T-cell (primary cell): ENCODE data around the gene MICOS13. TPM values are rescaled to one million over a fixed set of nuclear protein-coding genes. Genes with fewer than 3 reads are reported as not detected.

ENCODE experiments used
- ATAC-seq, 4 experiments: fragments of 200-7000 bp in 3 of 4; fragments of 150-1000 bp in 1 of 4; cut with Tn5 transposase; replicated peaks in 1 of 4; 1 replicate in 3 of 4; 2 replicates in 1 of 4; pipeline ENCODE4 v1.10.0; 2021; ENCODE audit warnings: moderate library complexity in 3 of 4, mild to moderate bottlenecking in 2 of 4, moderate number of reproducible peaks in 1 of 4
- CTCF ChIA-PET, 2 donors: fragments of 300-600 bp; sonication (Branson Sonifier 250); formaldehyde crosslinking; loops; one replicate each; lab custom pipeline; 2022; ENCODE audit warnings: antibody characterized with exemption in 2 of 2; lab: Charles Lee
- POLR2A ChIA-PET, 2 donors: fragments of 300-600 bp; sonication (Branson Sonifier 250); formaldehyde crosslinking; loops; one replicate each; lab custom pipeline; 2022; ENCODE audit warnings: antibody characterized with exemption in 2 of 2; lab: Charles Lee
- DNase-seq, 35 experiments: peaks; one replicate each; pipeline versions ENCODE4 v3.0.0 to v3.0.0-alpha.2; 2013 to 2023
- H3K27ac ChIP-seq: one replicate; pipeline ENCODE4 v1.5.1; 2013; ENCODE audit warnings: low read length
- H3K27me3 ChIP-seq, 2 experiments: replicated peaks in 1 of 2; 1 replicate in 1 of 2; 2 replicates in 1 of 2; pipeline versions ENCODE4 v1.6.1 to v1.7.0; 2013; ENCODE audit warnings: low read length in 1 of 2, mixed read lengths in 1 of 2; ENCODE audit not compliant: control insufficient read depth in 2 of 2, insufficient read depth in 2 of 2; ENCODE audit errors: extremely low read depth in 1 of 2
- H3K36me3 ChIP-seq, 2 donors: 1 replicate in 1 of 2; 2 replicates in 1 of 2; pipeline versions ENCODE4 v1.6.1 to v1.7.0; 2013; ENCODE audit warnings: low read length in 1 of 2; ENCODE audit not compliant: control insufficient read depth in 2 of 2, insufficient read depth in 1 of 2; ENCODE audit errors: extremely low read depth in 1 of 2
- H3K4me1 ChIP-seq, 2 experiments: 1 replicate in 1 of 2; 2 replicates in 1 of 2; pipeline versions ENCODE4 v1.6.1 to v1.7.0; 2013; ENCODE audit warnings: low read length in 2 of 2, mixed read lengths in 1 of 2; ENCODE audit not compliant: insufficient read depth in 2 of 2, control insufficient read depth in 1 of 2; ENCODE audit errors: extremely low read depth in 1 of 2
- H3K4me3 ChIP-seq, 2 donors: 1 replicate in 1 of 2; 2 replicates in 1 of 2; pipeline versions ENCODE4 v1.5.1 to v1.7.0; 2013; ENCODE audit warnings: mild to moderate bottlenecking in 2 of 2, low read length in 1 of 2, moderate library complexity in 1 of 2; ENCODE audit not compliant: control insufficient read depth in 1 of 2; ENCODE audit errors: extremely low read depth in 1 of 2
- H3K9me3 ChIP-seq: 2 replicates; pipeline ENCODE4 v1.7.0; 2013
- H3K27ac Mint-ChIP-seq, 2 donors: one replicate each; pipeline ENCODE4 v1.8.0; 2020 to 2021; ENCODE audit warnings: mild to moderate bottlenecking in 2 of 2, mixed read lengths in 2 of 2
- H3K27me3 Mint-ChIP-seq, 2 donors: one replicate each; pipeline ENCODE4 v1.8.0; 2021 to 2022; ENCODE audit warnings: mixed read lengths in 2 of 2
- H3K36me3 Mint-ChIP-seq: one replicate; pipeline ENCODE4 v1.8.0; 2021; ENCODE audit warnings: mixed read lengths
- H3K4me1 Mint-ChIP-seq, 3 donors: one replicate each; pipeline ENCODE4 v1.8.0; 2020 to 2022; ENCODE audit warnings: mixed read lengths in 3 of 3, mild to moderate bottlenecking in 1 of 3
- H3K4me3 Mint-ChIP-seq, 3 donors: one replicate each; pipeline ENCODE4 v1.8.0; 2020 to 2022; ENCODE audit warnings: mild to moderate bottlenecking in 3 of 3, mixed read lengths in 3 of 3, moderate library complexity in 3 of 3
- H3K9me3 Mint-ChIP-seq, 3 donors: one replicate each; pipeline ENCODE4 v1.8.0; 2020 to 2022; ENCODE audit warnings: mixed read lengths in 3 of 3
- WGBS: methylation state at CpG from one replicate; pipeline ENCODE4 v1.1.5; 2013; ENCODE audit warnings: missing lambda C conversion rate; ENCODE audit not compliant: insufficient coverage; 5-methylcytosine and 5-hydroxymethylcytosine counted together
- total RNA-seq, 35 experiments: library from RNA in 6 of 35; stranded (reverse) in 6 of 35; fragments of 120-200 nt in 1 of 35; gene quantifications; one replicate each; pipeline versions ENCODE4 v1.2.1 to v1.2.4 and lab custom pipeline; 2013 to 2026

Gene MICOS13
- total RNA-seq, result 10 to 100 TPM; 29.3 to 64.5 (median 57.0) TPM
- total RNA-seq (2013), result 37.6 TPM
- total RNA-seq (lab: John Stamatoyannopoulos, UW), result 14.4 to 47.9 (median 23.8) reads per million in 29 experiments

DNA sequence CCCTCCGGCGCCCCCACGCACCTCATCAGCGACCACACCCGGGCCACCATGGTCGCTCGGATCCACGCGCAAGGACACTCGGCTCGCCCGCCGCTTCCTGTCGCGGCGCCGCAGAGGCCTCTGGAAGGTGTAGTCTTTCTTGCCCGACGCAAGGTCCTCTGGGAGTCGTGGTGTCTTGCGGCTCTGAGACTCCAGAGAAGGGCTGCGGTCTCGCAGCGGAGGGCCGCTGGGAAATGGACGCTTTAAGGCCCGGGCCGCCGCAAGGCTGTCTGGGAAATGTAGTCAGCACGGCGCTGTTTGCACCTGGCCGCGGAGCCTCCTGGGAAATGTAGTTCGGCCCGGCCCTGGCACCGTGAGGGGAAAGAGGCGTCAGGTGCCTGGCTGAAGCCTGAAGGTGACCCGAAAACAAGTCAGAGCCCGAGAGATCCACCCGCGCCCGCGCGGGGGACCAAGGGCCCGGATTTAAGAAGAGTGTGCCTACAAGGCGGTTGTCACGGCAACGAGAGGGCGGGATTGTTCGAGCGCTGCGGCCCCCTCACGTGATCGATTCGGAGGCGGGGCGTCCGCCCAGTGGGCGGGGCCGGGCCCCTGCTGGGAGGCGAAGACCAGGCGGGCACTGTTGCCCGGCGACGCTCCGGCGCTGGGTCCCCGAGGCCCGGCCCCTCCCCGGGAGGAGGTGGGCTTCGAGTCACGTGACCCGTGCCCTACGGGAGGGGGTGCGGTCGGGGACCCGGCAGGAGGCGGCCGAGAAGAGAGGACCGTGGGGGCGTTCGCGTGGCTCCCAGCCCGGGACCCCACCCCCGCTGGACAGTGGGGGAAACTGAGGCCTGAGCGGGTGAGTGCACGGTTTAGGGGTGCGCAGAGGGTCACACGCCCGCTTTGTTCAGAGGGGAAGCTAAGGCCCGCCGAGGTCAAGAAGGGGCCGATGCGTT is at the start of gene MICOS13, which contains the start of gene HSD11B1L:
TSS of gene MICOS13 (minus strand) at position 80 of the 932 bp plus-strand sequence. CDS start at position 50, 30 bp downstream.
TSS of gene HSD11B1L (plus strand) at position 591 of the 932 bp plus-strand sequence. CDS start 3,806 bp downstream, outside the sequence.
- POLR2A ChIA-PET, result no interaction called here
- CTCF ChIA-PET, result no interaction called here

DNA sequence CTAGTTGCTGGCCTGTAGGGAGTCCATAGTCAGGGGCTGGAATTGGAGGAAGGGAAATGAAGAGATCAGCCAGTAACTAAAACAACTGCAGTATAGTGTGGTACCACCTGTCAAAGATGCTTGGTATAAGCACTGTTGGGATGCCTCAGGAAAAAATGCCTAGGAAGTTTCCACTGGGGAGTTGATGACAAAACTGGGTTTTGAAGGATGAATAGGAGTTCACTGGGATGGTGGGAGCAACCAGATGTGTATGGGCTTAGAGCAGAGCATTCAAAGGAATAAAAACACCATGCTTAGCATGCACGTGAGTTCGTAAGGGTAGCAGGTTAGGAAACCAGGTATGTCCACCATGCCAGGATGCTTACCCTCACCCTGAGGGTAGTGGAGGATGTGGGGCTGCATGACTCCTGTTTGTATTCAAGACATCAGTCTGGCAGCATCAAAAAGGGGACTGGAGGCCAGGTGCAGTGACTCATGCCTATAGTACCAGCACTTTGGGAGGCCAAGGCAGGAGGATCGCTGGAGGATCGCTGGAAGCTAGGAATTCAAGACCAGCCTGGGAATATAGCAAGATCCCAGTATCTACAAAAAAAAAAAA is 47.2 kb upstream of the MICOS13 start:
- WGBS, result no CpG with 5 or more reads among the region's 4 CpGs
- H3K4me1 Mint-ChIP-seq, result no peaks in the 10 kb centered on the region

More for the DNA sequence above, at the start of gene MICOS13, which contains the start of gene HSD11B1L:
- H3K36me3 ChIP-seq, result peaks cover 3% of the 10 kb centered on the region in 2 donors
- H3K27me3 ChIP-seq, result no peaks in the 10 kb centered on the region
- WGBS, result under 1% methylated on average over 90 of the region's 94 CpGs
- H3K4me1 ChIP-seq, result peaks cover 5 to 25% of the 10 kb centered on the region in 2 experiments
- H3K4me3 Mint-ChIP-seq, result peak within 1 kb of the TSS; percentile 84 to 97 (median 90)
- no peaks in the 10 kb centered on the region for H3K9me3 ChIP-seq
- H3K36me3 Mint-ChIP-seq, result no peaks in the 10 kb centered on the region
- H3K9me3 Mint-ChIP-seq, result no peaks in the 10 kb centered on the region
- H3K27ac ChIP-seq, result peak within 1 kb of the TSS; percentile 99
- ATAC-seq (peak; percentile 94 to 96 (median 95)), DNase-seq (peak; percentile 96 to 99 (median 99))
- H3K4me1 Mint-ChIP-seq, result peaks cover 28 to 32% (median 32%) of the 10 kb centered on the region in 3 donors
- no peaks in the 10 kb centered on the region for H3K27me3 Mint-ChIP-seq
- H3K4me3 ChIP-seq, result peak within 1 kb of the TSS; percentile 79 to 80
- H3K27ac Mint-ChIP-seq, result peak within 1 kb of the TSS; percentile 97 to 100

GRCh38 chr19:5719961-5720790 is 39.9 kb upstream of the MICOS13 start, which contains the start of the genes CATSPERD and LONP1:
TSS of gene CATSPERD (plus strand) at chr19:5720637. CDS start at chr19:5720738, 101 bp downstream.
TSS of gene LONP1 (minus strand) at chr19:5720146. CDS start at chr19:5720132, 14 bp downstream.
- Histone ChIP-seq H3K9me3 (no peaks in the 10 kb centered on the region), H3K27me3 (peaks cover 0 to under 1% of the 10 kb centered on the region in 2 experiments), H3K36me3 (peaks cover 0 to 9% of the 10 kb centered on the region in 2 donors), H3K4me3 (peak within 1 kb of the TSS; percentile 84 to 91), H3K4me1 (peaks cover 10 to 35% of the 10 kb centered on the region in 2 experiments), H3K27ac (peak within 1 kb of the TSS; percentile 86)
- peaks cover 24 to 33% (median 29%) of the 10 kb centered on the region in 3 donors for H3K4me1 Mint-ChIP-seq
- H3K9me3 Mint-ChIP-seq, result no peaks in the 10 kb centered on the region
- peak; percentile 90 to 92 (median 91) for ATAC-seq
- H3K4me3 Mint-ChIP-seq, result peak within 1 kb of the TSS; percentile 87 to 89 (median 89)
- peaks cover 3% of the 10 kb centered on the region for H3K36me3 Mint-ChIP-seq
- POLR2A ChIA-PET, result interaction anchor here (0.6 to 1.0 kb wide), 6 partner anchors 8 to 391 kb away, joined by 3 to 12 read pairs (median 3); partner anchors contain the start of genes RPL36 (in 1 of the 2) and SAFB (in 1 of the 2)
- DNase-seq, result peak; percentile 96 to 100 (median 97)
- WGBS, result under 1% methylated on average over 90 of the region's 90 CpGs
- peaks cover 0 to 3% of the 10 kb centered on the region in 2 donors for H3K27me3 Mint-ChIP-seq
- H3K27ac Mint-ChIP-seq, result peak within 1 kb of the TSS; percentile 95 to 98
- CTCF ChIA-PET, result interaction anchor here in 1 of 2 donors (1.5 to 2.0 kb wide), 2 partner anchors 30 to 34 kb away, joined by 9 to 18 read pairs; partner anchors contain the start of gene RPL36

More for the DNA sequence above, 47.2 kb upstream of the MICOS13 start:
- no peaks in the 10 kb centered on the region for H3K4me1 ChIP-seq
- ATAC-seq (no peak), DNase-seq (no peak)
- POLR2A ChIA-PET, result interaction anchor here in 1 of 2 donors (0.6 kb wide), 1 partner anchor 126 kb away, joined by 3 read pairs; no protein-coding TSS in a partner anchor
- no peak overlapping the region for H3K4me3 ChIP-seq
- peaks cover 0 to 21% of the 10 kb centered on the region in 2 experiments for H3K27me3 ChIP-seq
- Mint-ChIP-seq H3K27ac (no peak overlapping the region), H3K27me3 (peaks cover 0 to 10% of the 10 kb centered on the region in 2 donors), H3K4me3 (no peak overlapping the region), H3K36me3 (no peaks in the 10 kb centered on the region), H3K9me3 (no peaks in the 10 kb centered on the region)
- H3K9me3 ChIP-seq, result no peaks in the 10 kb centered on the region
- no peaks in the 10 kb centered on the region for H3K36me3 ChIP-seq
- H3K27ac ChIP-seq, result no peak overlapping the region
- CTCF ChIA-PET, result no interaction called here

GRCh38 chr19:5719274-5719960 is 39.1 kb upstream of the MICOS13 start:
- Mint-ChIP-seq H3K36me3 (peaks cover 3% of the 10 kb centered on the region), H3K27me3 (no peaks in the 10 kb centered on the region), H3K4me3 (peak overlapping the region; percentile 87 to 89 (median 89)), H3K4me1 (peaks cover 24 to 33% (median 29%) of the 10 kb centered on the region in 3 donors), H3K27ac (peak overlapping the region; percentile 85 to 98), H3K9me3 (no peaks in the 10 kb centered on the region)
- peak overlapping the region; percentile 84 to 91 for H3K4me3 ChIP-seq
- DNase-seq (peak in 4 of 35 experiments; percentile 9 to 49 (median 16)), ATAC-seq (no peak)
- peaks cover 10 to 35% of the 10 kb centered on the region in 2 experiments for H3K4me1 ChIP-seq
- no peaks in the 10 kb centered on the region for H3K9me3 ChIP-seq
- no peaks in the 10 kb centered on the region for H3K27me3 ChIP-seq
- ChIA-PET POLR2A (interaction anchor here in 1 of 2 donors (1.0 to 1.8 kb wide), 2 partner anchors 29 kb away, joined by 3 to 9 read pairs; partner anchors contain the start of gene RPL36), CTCF (interaction anchor here in 1 of 2 donors (1.5 to 2.0 kb wide), 2 partner anchors 29 to 33 kb away, joined by 9 to 18 read pairs; partner anchors contain the start of gene RPL36)
- peak overlapping the region; percentile 86 for H3K27ac ChIP-seq
- H3K36me3 ChIP-seq, result peaks cover 0 to 9% of the 10 kb centered on the region in 2 donors
- WGBS, result under 1% methylated on average over 58 of the region's 58 CpGs
